Spinal cord (tissue), 10 donors: ENCODE measurements around the gene PCGF2. TPM values are rescaled to one million over a fixed set of nuclear protein-coding genes. Genes with fewer than 3 reads are reported as not detected.
"Not testable (repeated sequence)": the region's sequence is repeated elsewhere in the genome, so short reads cannot be mapped to it uniquely, and the experiment has no call there.

Experiments
- DNase-seq, 6 donors: peaks; one replicate each; pipeline versions ENCODE4 v3.0.0 to v3.0.0-alpha.2; 2013 to 2015; ENCODE audit warnings: low spot score in 6 of 6, low read depth in 4 of 6
- H3K27ac ChIP-seq: one replicate; pipeline ENCODE4 v1.5.1; 2013; ENCODE audit warnings: low read depth, low read length, control low read depth
- H3K27me3 ChIP-seq: one replicate; pipeline ENCODE4 v1.6.1; 2013; ENCODE audit warnings: low read length; ENCODE audit not compliant: control insufficient read depth, insufficient read depth
- H3K36me3 ChIP-seq: one replicate; pipeline ENCODE4 v1.6.1; 2013; ENCODE audit warnings: low read length; ENCODE audit not compliant: control insufficient read depth, insufficient read depth
- H3K4me1 ChIP-seq: one replicate; pipeline ENCODE4 v1.6.1; 2013; ENCODE audit warnings: low read length; ENCODE audit not compliant: control insufficient read depth, insufficient read depth
- H3K4me3 ChIP-seq: one replicate; pipeline ENCODE4 v1.5.1; 2013; ENCODE audit warnings: low read depth, low read length, control low read depth
- H3K9me3 ChIP-seq: one replicate; pipeline ENCODE4 v1.6.1; 2013; ENCODE audit warnings: low read length; ENCODE audit not compliant: control insufficient read depth, insufficient read depth
- WGBS: methylation state at CpG from one replicate; pipeline ENCODE4 v1.1.5; 2013; ENCODE audit warnings: missing lambda C conversion rate; ENCODE audit not compliant: insufficient coverage; 5-methylcytosine and 5-hydroxymethylcytosine counted together
- polyA plus RNA-seq, 2 donors: library from polyadenylated mRNA; unstranded; fragments of 120-200 nt; gene quantifications; one replicate each; pipeline ENCODE4 v1.2.1, GENCODE V29; 2013; ENCODE audit not compliant: insufficient read length in 2 of 2
- total RNA-seq, 2 donors: library from RNA; depleted of rRNA in 1 of 2; stranded (reverse); fragments of 120-200 nt in 1 of 2; fragments of >200 nt in 1 of 2; gene quantifications; one replicate each; pipeline versions ENCODE4 v1.2.3 to v1.2.4, GENCODE V29; 2013 to 2014
- donor health status: healthy.

The PCGF2 gene
- total and polyA plus RNA-seq, 4 donors = 9.1 to 110 (median 61.1) TPM

DNA sequence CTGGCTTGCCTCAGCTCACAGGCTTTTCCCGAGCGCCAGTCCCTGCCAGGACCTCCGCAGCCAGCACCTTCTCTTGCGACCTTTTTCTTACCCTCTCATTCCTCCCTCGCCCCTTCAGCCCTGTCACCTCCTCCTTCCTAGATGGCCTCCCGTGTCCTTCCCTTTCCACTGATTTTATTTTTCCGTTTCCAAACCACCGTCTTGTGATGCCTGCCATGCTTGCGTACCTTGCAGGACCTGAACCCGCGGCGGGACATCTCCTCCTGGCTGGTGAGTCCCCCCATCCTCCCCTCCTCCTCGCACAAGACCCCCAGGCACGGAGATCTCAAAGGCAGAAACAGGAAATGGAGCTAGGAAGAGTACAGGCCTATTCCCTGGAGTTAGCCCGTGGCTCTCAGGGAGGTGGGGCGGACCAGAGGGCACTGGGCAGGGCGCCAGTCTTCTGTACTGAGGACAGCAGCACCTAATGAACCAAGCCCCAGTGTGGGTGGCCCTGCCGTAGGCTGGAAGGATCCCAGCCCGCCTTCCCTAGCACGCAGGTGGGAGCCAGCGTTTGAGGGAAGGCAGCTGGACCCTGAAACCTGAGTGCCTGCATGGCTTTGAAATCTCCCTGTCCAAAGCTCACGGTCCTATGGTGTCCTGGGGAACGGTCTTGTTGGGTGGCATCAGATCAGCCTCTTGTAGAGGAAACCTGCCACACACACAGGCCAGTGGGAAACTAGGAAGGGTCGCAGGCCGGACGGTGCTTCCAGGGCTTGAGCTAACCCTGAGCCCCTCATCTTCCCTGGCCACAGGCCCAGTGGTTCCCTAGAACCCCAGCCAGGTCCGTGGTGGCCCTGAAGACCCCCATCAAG lies 17.4 kb downstream of the PCGF2 start:
- Histone ChIP-seq H3K27ac (peak overlapping the region; percentile 63), H3K9me3 (no peaks in the 10 kb centered on the region), H3K27me3 (no peaks in the 10 kb centered on the region), H3K4me3 (peak overlapping the region; percentile 49), H3K36me3 (peaks cover 53% of the 10 kb centered on the region), H3K4me1 (peaks cover 65% of the 10 kb centered on the region)
- peak in 2 of 6 donors; percentile 61 to 62 for DNase-seq
- 30% methylated on average over 25 of the region's 27 CpGs for WGBS

DNA sequence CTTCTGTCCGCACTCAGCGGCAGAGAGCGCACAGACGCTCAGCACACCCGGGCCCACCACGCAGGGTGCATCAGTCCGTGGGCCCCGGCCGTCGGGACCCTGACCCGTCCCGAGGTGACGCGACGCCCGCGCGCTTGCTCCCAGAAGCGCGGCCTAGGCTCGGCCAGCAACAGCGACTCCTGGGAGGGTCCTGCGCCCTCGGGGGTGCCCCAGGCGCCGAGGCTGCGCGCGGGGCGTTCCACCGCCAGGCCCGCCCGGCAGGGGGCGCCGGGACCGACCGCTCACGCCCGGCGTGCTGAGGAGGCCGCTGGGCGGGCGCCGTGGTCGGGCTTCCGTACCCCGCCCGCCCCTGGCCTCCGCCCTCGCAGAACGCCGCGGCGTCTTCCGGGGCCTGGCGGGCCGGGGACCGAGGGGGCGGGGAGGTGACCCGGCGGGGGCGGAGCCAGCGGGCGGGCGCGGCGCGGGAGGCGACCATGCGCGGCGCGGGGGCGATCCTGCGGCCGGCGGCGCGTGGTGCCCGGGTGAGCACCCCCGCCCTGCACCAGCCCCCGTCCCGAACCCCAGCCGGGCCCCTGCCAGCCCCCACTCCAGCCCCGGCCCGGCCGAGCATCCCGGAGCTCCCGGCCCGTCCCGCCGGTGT lies 18.1 kb downstream of the PCGF2 start, which contains the start of gene CISD3:
Gene CISD3, plus strand, starts transcription at position 456 of the 640 bp plus-strand sequence. Its CDS starts 18 bp downstream, at position 474.
- H3K4me1 ChIP-seq = peaks cover 65% of the 10 kb centered on the region
- H3K4me3 ChIP-seq = peak within 1 kb of the TSS; percentile 50
- DNase-seq = peak in 2 of 6 donors; percentile 85 to 90
- H3K36me3 ChIP-seq = peaks cover 53% of the 10 kb centered on the region
- H3K9me3 ChIP-seq = no peaks in the 10 kb centered on the region
- no peaks in the 10 kb centered on the region for H3K27me3 ChIP-seq
- peak within 1 kb of the TSS; percentile 69 for H3K27ac ChIP-seq
- WGBS = under 1% methylated on average over 90 of the region's 92 CpGs

DNA sequence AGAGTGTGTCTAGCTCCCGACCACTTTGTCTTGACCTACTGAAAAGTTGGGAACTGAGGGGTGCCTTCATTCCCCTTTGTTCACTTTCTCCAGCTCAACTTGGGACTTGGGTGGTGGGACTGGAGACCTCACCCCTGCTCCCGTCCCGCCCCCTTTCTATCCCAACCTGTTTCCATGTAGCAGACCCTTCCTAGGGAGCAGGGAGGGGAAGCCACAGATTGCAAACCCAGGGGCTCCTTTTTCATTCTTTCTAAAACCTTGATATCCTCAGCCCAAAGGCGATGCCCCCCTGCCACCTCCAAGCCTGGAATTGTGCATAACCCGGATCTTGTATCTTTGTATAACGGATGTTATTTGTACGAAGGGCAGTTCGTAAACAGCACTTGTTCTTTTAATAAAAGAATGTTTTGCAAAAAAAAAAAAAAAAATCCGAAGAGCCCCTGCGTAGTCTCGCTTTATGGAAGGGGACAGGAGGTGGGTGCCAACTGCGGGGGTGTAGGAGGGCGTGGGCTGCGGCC lies 18.7 kb downstream of the PCGF2 start:
- WGBS = 0% methylated on average over 6 of the region's 14 CpGs
- Histone ChIP-seq H3K36me3 (peaks cover 53% of the 10 kb centered on the region), H3K4me1 (peaks cover 66% of the 10 kb centered on the region), H3K4me3 (peak overlapping the region; percentile 50), H3K27ac (peak overlapping the region; percentile 69), H3K27me3 (no peaks in the 10 kb centered on the region), H3K9me3 (no peaks in the 10 kb centered on the region)
- DNase-seq = no peak

DNA sequence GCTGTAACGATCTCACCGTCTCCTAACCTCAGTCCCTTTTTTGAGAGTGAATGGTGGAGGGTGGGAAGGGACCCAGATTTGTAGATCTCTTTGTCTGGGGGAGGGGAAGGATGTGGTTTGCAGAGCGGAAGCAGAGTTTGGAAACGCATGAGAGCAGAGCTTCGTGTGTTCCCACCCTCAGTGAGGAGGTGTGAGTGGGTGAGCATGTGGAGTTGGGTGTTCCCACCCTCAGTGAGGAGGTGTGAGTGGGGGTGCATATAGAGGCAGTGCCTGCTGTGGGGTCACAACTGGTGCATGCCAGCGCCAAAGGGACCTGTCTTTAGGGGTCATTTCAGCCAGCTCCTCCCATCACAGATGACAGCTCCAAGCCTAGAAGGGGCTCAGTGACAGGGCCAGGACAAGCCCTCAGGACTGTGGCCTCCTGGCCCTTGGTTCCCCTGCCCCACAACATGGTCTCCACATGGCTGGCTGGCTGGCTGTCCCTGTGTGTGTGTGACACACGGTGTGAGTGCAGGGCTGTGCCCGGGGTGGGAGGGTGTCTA lies 19.8 kb downstream of the PCGF2 start:
- H3K36me3 ChIP-seq = peaks cover 45% of the 10 kb centered on the region

DNA sequence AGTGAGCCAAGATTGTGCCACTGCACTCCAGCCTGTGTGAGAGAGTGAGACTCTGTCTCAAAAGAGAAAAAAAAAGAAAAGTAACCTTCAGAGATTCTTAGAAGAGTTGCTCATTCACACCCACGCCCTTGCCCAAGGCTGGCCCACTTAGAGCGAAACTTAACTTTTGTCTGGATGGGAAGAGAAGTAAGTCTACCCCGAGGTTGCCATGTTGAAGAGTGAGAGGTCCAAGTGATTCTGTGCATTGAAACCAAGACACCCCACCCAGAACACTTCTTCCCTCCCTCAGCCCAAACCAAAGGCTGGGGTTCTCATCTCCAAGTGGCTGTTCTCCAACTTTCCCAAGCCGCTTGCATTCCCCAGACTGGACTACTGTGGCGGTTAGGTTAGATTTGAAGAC lies 20.4 kb downstream of the PCGF2 start:
- Histone ChIP-seq H3K4me1 (peaks cover 61% of the 10 kb centered on the region), H3K36me3 (peaks cover 44% of the 10 kb centered on the region), H3K4me3 (no peak overlapping the region), H3K9me3 (no peaks in the 10 kb centered on the region), H3K27ac (no peak overlapping the region), H3K27me3 (no peaks in the 10 kb centered on the region)
- DNase-seq = no peak
- no CpG with 5 or more reads among the region's 5 CpGs for WGBS

More for the DNA sequence above, 19.8 kb downstream of the PCGF2 start:
- DNase-seq = no peak
- 86% methylated on average over 8 of the region's 8 CpGs for WGBS
- Histone ChIP-seq H3K9me3 (no peaks in the 10 kb centered on the region), H3K27me3 (no peaks in the 10 kb centered on the region), H3K4me3 (no peak overlapping the region), H3K4me1 (peaks cover 63% of the 10 kb centered on the region), H3K27ac (no peak overlapping the region)

DNA sequence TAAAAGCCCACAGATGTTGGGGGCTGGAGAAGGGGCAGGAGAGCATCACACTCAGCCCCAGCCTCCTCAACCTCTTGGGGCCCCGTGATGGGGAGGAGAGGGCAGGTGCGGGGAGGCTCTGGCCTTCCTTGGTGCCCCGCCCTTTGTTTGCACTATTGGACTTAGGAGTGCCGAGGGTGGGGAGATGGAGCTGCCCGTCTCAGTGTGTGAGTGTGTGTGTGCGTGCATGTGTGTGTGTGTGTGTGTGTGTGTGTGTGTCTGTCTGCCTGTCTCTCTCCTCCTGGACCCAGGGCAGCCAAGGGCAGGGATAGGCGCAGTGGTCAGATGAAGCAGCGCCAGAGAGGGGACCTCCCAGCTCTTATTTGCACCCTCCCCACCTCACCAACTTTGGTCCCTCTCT lies 22.0 kb downstream of the PCGF2 start:
- no CpG with 5 or more reads among the region's 8 CpGs for WGBS
- H3K9me3 ChIP-seq, H3K27ac ChIP-seq, DNase-seq, H3K4me3 ChIP-seq, H3K27me3 ChIP-seq: not testable (repeated sequence)
- Histone ChIP-seq H3K36me3 (peaks cover 44% of the 10 kb centered on the region), H3K4me1 (peaks cover 52% of the 10 kb centered on the region)

DNA sequence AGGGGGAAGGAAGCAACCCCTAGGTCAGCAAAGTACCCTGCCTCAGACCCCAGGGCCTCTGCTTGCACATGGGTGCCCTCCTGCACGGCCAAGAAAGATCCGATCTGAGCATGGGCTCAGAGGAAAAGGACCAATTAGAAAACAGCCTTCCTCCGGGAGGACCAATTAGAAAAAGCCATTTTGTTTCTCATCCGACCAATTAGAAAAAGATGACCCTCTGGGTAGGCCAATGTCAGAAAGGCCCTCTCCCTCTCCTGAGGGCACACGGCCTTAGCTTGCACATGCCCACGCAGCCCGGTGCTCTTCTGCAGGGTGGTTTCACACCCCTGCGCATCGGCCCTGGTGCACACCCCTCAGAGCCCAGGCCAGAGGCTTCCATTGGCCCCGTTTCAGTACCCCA lies 23.1 kb downstream of the PCGF2 start:
- DNase-seq = peak in 1 of 6 donors; percentile 68
- Histone ChIP-seq H3K4me3 (no peak overlapping the region), H3K4me1 (peaks cover 50% of the 10 kb centered on the region), H3K9me3 (no peaks in the 10 kb centered on the region), H3K27me3 (no peaks in the 10 kb centered on the region), H3K27ac (peak overlapping the region; percentile 86), H3K36me3 (peaks cover 54% of the 10 kb centered on the region)
- WGBS = 59% methylated on average over 10 of the region's 10 CpGs

DNA sequence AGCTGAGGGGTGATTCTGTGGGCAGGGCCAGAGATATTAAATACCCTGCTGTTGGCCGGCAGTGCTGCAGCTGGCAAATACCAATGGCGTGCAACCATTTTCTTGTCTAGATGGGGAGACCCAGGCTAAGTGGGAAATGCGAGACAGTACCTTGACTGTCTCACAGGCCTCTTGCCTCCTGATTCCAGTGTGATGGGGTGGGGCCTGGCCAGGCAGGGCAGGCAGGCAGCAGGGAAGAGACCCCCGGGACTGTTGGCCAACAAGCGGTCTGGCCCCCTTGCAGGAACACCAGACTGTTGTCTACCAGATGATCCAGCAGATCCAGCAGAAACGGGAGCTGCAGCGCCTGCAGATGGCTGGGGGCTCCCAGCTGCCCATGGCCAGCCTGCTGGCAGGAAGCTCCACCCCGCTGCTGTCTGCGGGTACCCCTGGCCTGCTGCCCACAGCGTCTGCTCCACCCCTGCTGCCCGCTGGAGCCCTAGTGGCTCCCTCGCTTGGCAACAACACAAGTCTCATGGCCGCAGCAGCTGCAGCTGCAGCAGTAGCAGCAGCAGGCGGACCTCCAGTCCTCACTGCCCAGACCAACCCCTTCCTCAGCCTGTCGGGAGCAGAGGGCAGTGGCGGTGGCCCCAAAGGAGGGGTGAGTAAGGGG lies 23.7 kb downstream of the PCGF2 start:
- Histone ChIP-seq H3K36me3 (peaks cover 60% of the 10 kb centered on the region), H3K9me3 (no peaks in the 10 kb centered on the region), H3K27me3 (no peaks in the 10 kb centered on the region), H3K4me3 (no peak overlapping the region), H3K4me1 (peaks cover 52% of the 10 kb centered on the region), H3K27ac (peak overlapping the region; percentile 86)
- DNase-seq = peak in 2 of 6 donors; percentile 88 to 89
- WGBS = 20% methylated on average over 12 of the region's 16 CpGs

DNA sequence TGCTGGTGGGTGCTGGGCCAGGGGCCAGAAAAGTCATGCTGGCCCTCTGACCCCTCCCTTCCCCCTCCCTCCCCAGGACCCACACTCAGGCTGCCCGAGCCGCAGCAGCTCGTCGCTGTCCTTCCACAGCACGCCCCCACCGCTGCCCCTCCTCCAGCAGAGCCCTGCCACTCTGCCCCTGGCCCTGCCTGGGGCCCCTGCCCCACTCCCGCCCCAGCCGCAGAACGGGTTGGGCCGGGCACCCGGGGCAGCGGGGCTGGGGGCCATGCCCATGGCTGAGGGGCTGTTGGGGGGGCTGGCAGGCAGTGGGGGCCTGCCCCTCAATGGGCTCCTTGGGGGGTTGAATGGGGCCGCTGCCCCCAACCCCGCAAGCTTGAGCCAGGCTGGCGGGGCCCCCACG lies 26.3 kb downstream of the PCGF2 start:
- DNase-seq = no peak
- Histone ChIP-seq H3K27me3 (no peaks in the 10 kb centered on the region), H3K9me3 (no peaks in the 10 kb centered on the region), H3K36me3 (peaks cover 76% of the 10 kb centered on the region), H3K4me3 (no peak overlapping the region), H3K27ac (peak overlapping the region; percentile 25), H3K4me1 (peaks cover 43% of the 10 kb centered on the region)
- 84% methylated on average over 11 of the region's 16 CpGs for WGBS
